Endothelial cell of umbilical vein (primary cell): ENCODE data around the gene SRPX2. TPM values are rescaled to one million over a fixed set of nuclear protein-coding genes. Genes with fewer than 3 reads are reported as not detected.

Experiments used
- BruUV-seq: library from RNA; stranded (reverse); fragments of 400-500 nt; replicated peaks from 2 replicates; lab custom pipeline; 2021; lab: Mats Ljungman, UMichigan
- CTCF ChIA-PET: fragments of 300-600, 350-600 bp; sonication (Branson Sonifier 250); formaldehyde crosslinking; loops from one replicate; lab custom pipeline; 2021; ENCODE audit warnings: antibody characterized with exemption, inconsistent platforms; lab: Charles Lee
- POLR2A ChIA-PET: fragments of 300-600, 350-600 bp; sonication (Branson Sonifier 250); formaldehyde crosslinking; loops from one replicate; lab custom pipeline; 2021; ENCODE audit warnings: antibody characterized with exemption, inconsistent platforms; lab: Charles Lee
- DNase-seq: peaks from one replicate; pipeline ENCODE4 v3.0.0-alpha.2; 2011; ENCODE audit warnings: low read depth, low spot score
- FAIRE-seq: peaks from 2 replicates; lab custom pipeline; 2011; peaks lifted over from hg19 to GRCh38; lab: Jason Lieb, UNC
- H2AFZ ChIP-seq: 2 replicates; pipeline ENCODE4 v1.6.0; 2012; ENCODE audit warnings: low read depth, low read length, control low read depth, inconsistent platforms
- H3K27ac ChIP-seq: 2 replicates; pipeline ENCODE4 v1.5.1; 2011; ENCODE audit warnings: low read depth, mild to moderate bottlenecking, control low read depth, low read length, moderate library complexity; ENCODE audit not compliant: insufficient read depth
- H3K27me3 ChIP-seq, 2 experiments: 2 replicates each; pipeline versions ENCODE4 v1.6.0 to v1.6.1; 2011; ENCODE audit warnings: low read length in 2 of 2, mixed read lengths in 1 of 2; ENCODE audit not compliant: control insufficient read depth in 2 of 2, insufficient read depth in 2 of 2
- H3K36me3 ChIP-seq, 2 experiments: 2 replicates in 1 of 2; 3 replicates in 1 of 2; pipeline ENCODE4 v1.5.1; 2011; ENCODE audit warnings: low read length in 2 of 2, mild to moderate bottlenecking in 1 of 2, moderate library complexity in 1 of 2; ENCODE audit not compliant: control insufficient read depth in 2 of 2, insufficient read depth in 2 of 2; ENCODE audit errors: extremely low read depth in 1 of 2
- H3K4me1 ChIP-seq: 3 replicates; pipeline ENCODE4 v1.5.1; 2011; ENCODE audit warnings: mild to moderate bottlenecking, low read length; ENCODE audit not compliant: control insufficient read depth, insufficient read depth; ENCODE audit errors: extremely low read depth
- H3K4me2 ChIP-seq: 2 replicates; pipeline ENCODE4 v1.6.1; 2011; ENCODE audit warnings: low read length, control low read depth, mixed read lengths; ENCODE audit not compliant: insufficient read depth
- H3K4me3 ChIP-seq, 3 experiments: fragments of 200-600 bp in 1 of 3; sonication (generic), shearing (Covaris generic) in 1 of 3; replicated peaks in 1 of 3; 2 replicates each; pipeline ENCODE4 v1.5.1; 2011 to 2016; ENCODE audit warnings: control low read depth in 3 of 3, low read length in 3 of 3, mild to moderate bottlenecking in 2 of 3, inconsistent platforms in 1 of 3, low read depth in 1 of 3, moderate library complexity in 1 of 3; ENCODE audit not compliant: insufficient read depth in 1 of 3
- H3K79me2 ChIP-seq: 2 replicates; pipeline ENCODE4 v1.6.0; 2012; ENCODE audit warnings: low read length, inconsistent platforms; ENCODE audit not compliant: control insufficient read depth, insufficient read depth
- H3K9ac ChIP-seq: replicated peaks from 2 replicates; pipeline ENCODE3; 2011; ENCODE audit warnings: low read length, control low read depth; ENCODE audit not compliant: insufficient read depth; ENCODE audit errors: extremely low read depth
- H3K9me1 ChIP-seq: replicated peaks from 3 replicates; pipeline ENCODE4 v1.6.0; 2011; ENCODE audit warnings: mild to moderate bottlenecking, low read length; ENCODE audit not compliant: control insufficient read depth, insufficient read depth; ENCODE audit errors: extremely low read depth
- H3K9me3 ChIP-seq: replicated peaks from 2 replicates; pipeline ENCODE4 v1.5.1; 2012; ENCODE audit warnings: low read length, inconsistent platforms; ENCODE audit not compliant: control insufficient read depth, insufficient read depth
- H4K20me1 ChIP-seq: replicated peaks from 2 replicates; pipeline ENCODE3; 2011; ENCODE audit warnings: mild to moderate bottlenecking, low read length; ENCODE audit not compliant: control insufficient read depth, insufficient read depth; ENCODE audit errors: extremely low read depth
- CTCF ChIP-seq, 2 donors: IDR thresholded peaks; 1 replicate in 1 of 2; 2 replicates in 1 of 2; pipeline ENCODE4 v1.5.1; 2011; ENCODE audit warnings: low read length in 2 of 2, mild to moderate bottlenecking in 2 of 2, moderate library complexity in 2 of 2, control low read depth in 1 of 2, inconsistent platforms in 1 of 2, low read depth in 1 of 2; ENCODE audit not compliant: insufficient read depth in 1 of 2; ENCODE audit errors: extremely low read depth in 1 of 2
- EZH2 ChIP-seq: IDR thresholded peaks from 2 replicates; pipeline ENCODE4 v1.6.1; 2012; ENCODE audit warnings: borderline replicate concordance, low read depth, mild to moderate bottlenecking, moderate library complexity, low read length, inconsistent platforms; ENCODE audit not compliant: severe bottlenecking
- FOS ChIP-seq: IDR thresholded peaks from 2 replicates; pipeline ENCODE4 v1.6.1; 2011; ENCODE audit warnings: mild to moderate bottlenecking, low read length, moderate library complexity, borderline replicate concordance; ENCODE audit not compliant: insufficient read depth
- GATA2 ChIP-seq: IDR thresholded peaks from 2 replicates; pipeline ENCODE4 v1.7.0; 2011; ENCODE audit warnings: low read depth, mild to moderate bottlenecking, moderate library complexity, mixed read lengths, low read length; ENCODE audit not compliant: insufficient read length, insufficient read depth
- JUN ChIP-seq: IDR thresholded peaks from 2 replicates; pipeline ENCODE4 v1.6.1; 2011; ENCODE audit warnings: borderline replicate concordance, low read depth; ENCODE audit not compliant: insufficient read length, insufficient read depth
- MAX ChIP-seq: IDR thresholded peaks from 2 replicates; pipeline ENCODE4 v1.6.1; 2011; ENCODE audit not compliant: insufficient read depth, insufficient read length
- MYC ChIP-seq: IDR thresholded peaks from one replicate; pipeline ENCODE4 v1.6.1; 2011; ENCODE audit warnings: mild to moderate bottlenecking, low read depth, low read length
- POLR2A ChIP-seq: IDR thresholded peaks from 2 replicates; pipeline ENCODE4 v1.6.1; 2012; ENCODE audit warnings: low read depth, mild to moderate bottlenecking, control low read depth, low read length
- POLR2AphosphoS5 ChIP-seq: IDR thresholded peaks from 2 replicates; pipeline ENCODE4 v1.6.1; 2012; ENCODE audit warnings: low read depth, mild to moderate bottlenecking, control low read depth, low read length, moderate library complexity; ENCODE audit not compliant: insufficient read depth
- dilution Hi-C: fragments of 300-500 bp; cut with MboI; formaldehyde crosslinking; loops from one replicate; pipeline ENCODE4 v1.15.0; 2019; ENCODE audit warnings: low sequenced_read_pairs; ENCODE audit not compliant: extremely low pct_ligation_motif_present
- intact Hi-C: fragments of 100-400 bp; cut with micrococcal nuclease; formaldehyde crosslinking; loops from one replicate; pipeline ENCODE4 v1.10.0; 2022
- polyA plus RNA-seq, 4 experiments: library from polyadenylated mRNA; depleted of rRNA in 3 of 4; stranded (reverse) in 3 of 4; unstranded in 1 of 4; fragments of >200 nt; gene quantifications; 2 replicates each; pipeline versions ENCODE4 v1.2.1 to v1.2.3, GENCODE V29; 2011 to 2012; ENCODE audit warnings: missing spikeins in 1 of 4
- total RNA-seq: library from RNA; stranded (reverse); gene quantifications from 2 replicates; pipeline ENCODE4 v1.2.3, GENCODE V29; 2021

Gene SRPX2
- total and polyA plus RNA-seq, 2 donors (not counting 3 experiments of a cell fraction or from before 2014, with no cell fraction given) = 124 to 265 TPM

- Histone ChIP-seq H3K4me3 (no peak overlapping the region), H3K9ac (no peak overlapping the region), H3K4me1 (peaks cover 39% of the 10 kb centered on the region), H3K9me3 (no peaks in the 10 kb centered on the region), H3K4me2 (no peak overlapping the region), H3K27me3 (no peaks in the 10 kb centered on the region), H3K9me1 (no peaks in the 10 kb centered on the region), H3K36me3 (peaks cover 12% of the 10 kb centered on the region in 2 experiments), H3K27ac (peak overlapping the region; percentile 47), H3K79me2 (no peaks in the 10 kb centered on the region), H2AFZ (no peak overlapping the region), H4K20me1 (no peaks in the 10 kb centered on the region)
- BruUV-seq = no TSS peak
- FAIRE-seq (peak; percentile 91), DNase-seq (peak; percentile 65)
- ChIA-PET CTCF (interaction anchor here (3.3 to 7.2 kb wide), 3 partner anchors 12 to 95 kb away, joined by 17 to 136 read pairs (median 24); no protein-coding TSS in a partner anchor), POLR2A (no interaction called here)
- dilution Hi-C loops = no loop called here
- TF ChIP-seq EZH2 (no peak), JUN (peak; percentile 45), POLR2AphosphoS5 (no peak), CTCF (IDR thresholded peaks at IDR 0.05; ENCODE audit: extremely low read depth in 1 of 2, insufficient read depth in 1 of 2, low read depth in 1 of 2, low read length in 2 of 2) (no peak), GATA2 (no peak), POLR2A (no peak), FOS (peak; percentile 54), MYC (no peak), MAX (peak; percentile 38)
- intact Hi-C loops = loop anchor here (1.0 to 5.0 kb wide), 2 partner anchors 9 to 161 kb away; no protein-coding TSS in a partner anchor
Measured at GRCh38 chrX:100673397-100673953, 29.5 kb downstream of the SRPX2 start.
